Endodermal cell (in vitro differentiated cells): ENCODE measurements around the gene TMC4. TPM values are rescaled to one million over a fixed set of nuclear protein-coding genes. Genes with fewer than 3 reads are reported as not detected.
A peak's percentile ranks its signal among the peaks of the same experiment; 100 is the strongest.

ENCODE experiments used
- DNase-seq: peaks from one replicate; pipeline ENCODE4 v3.0.0-alpha.2; 2017
- H3K27ac ChIP-seq: 2 replicates; pipeline ENCODE4 v1.5.1; 2013; ENCODE audit warnings: mild to moderate bottlenecking, low read depth, low read length, moderate library complexity
- H3K27me3 ChIP-seq: 2 replicates; pipeline ENCODE4 v1.6.1; 2013; ENCODE audit warnings: mild to moderate bottlenecking, low read length, moderate library complexity; ENCODE audit not compliant: insufficient read depth, control insufficient read depth, poor library complexity, severe bottlenecking
- H3K36me3 ChIP-seq: 2 replicates; pipeline ENCODE4 v1.7.0; 2013; ENCODE audit warnings: mild to moderate bottlenecking, low read length, moderate library complexity; ENCODE audit not compliant: control insufficient read depth, insufficient read depth
- H3K4me1 ChIP-seq: one replicate; pipeline ENCODE4 v1.7.0; 2013; ENCODE audit warnings: low read length; ENCODE audit not compliant: control insufficient read depth, insufficient read depth
- H3K4me3 ChIP-seq: 2 replicates; pipeline ENCODE4 v1.5.1; 2013; ENCODE audit warnings: mild to moderate bottlenecking, low read length, moderate library complexity
- H3K9ac ChIP-seq: 2 replicates; pipeline ENCODE4 v1.6.1; 2013; ENCODE audit warnings: mild to moderate bottlenecking, low read length, moderate library complexity; ENCODE audit not compliant: poor library complexity, severe bottlenecking; ENCODE audit errors: extremely low read depth
- H3K9me3 ChIP-seq: 2 replicates; pipeline ENCODE4 v1.6.1; 2013; ENCODE audit warnings: mild to moderate bottlenecking, low read length, moderate library complexity; ENCODE audit not compliant: control insufficient read depth
- H3K27ac Mint-ChIP-seq: 2 replicates; pipeline ENCODE4 v1.8.0; 2020; ENCODE audit warnings: mixed read lengths
- H3K27me3 Mint-ChIP-seq: 2 replicates; pipeline ENCODE4 v1.8.0; 2021; ENCODE audit warnings: mild to moderate bottlenecking, mixed read lengths; ENCODE audit not compliant: insufficient read depth
- H3K36me3 Mint-ChIP-seq: 2 replicates; pipeline ENCODE4 v1.8.0; 2020; ENCODE audit warnings: low read depth, mixed read lengths
- H3K4me1 Mint-ChIP-seq: 2 replicates; pipeline ENCODE4 v1.8.0; 2020; ENCODE audit warnings: mixed read lengths
- H3K4me3 Mint-ChIP-seq: 2 replicates; pipeline ENCODE4 v1.8.0; 2020; ENCODE audit warnings: mild to moderate bottlenecking, moderate library complexity, mixed read lengths
- H3K9me3 Mint-ChIP-seq: 2 replicates; pipeline ENCODE4 v1.8.0; 2020; ENCODE audit warnings: mild to moderate bottlenecking, mixed read lengths
- CTCF ChIP-seq: fragments of 200-600 bp; sonication (generic); conservative IDR thresholded peaks from 2 replicates; pipeline ENCODE4 v1.5.0; 2021; ENCODE audit warnings: antibody characterized with exemption, mild to moderate bottlenecking
- WGBS, 2 experiments: methylation state at CpG; one replicate each; pipeline versions ENCODE4 v1.1.5 to v1.1.7; 2013; ENCODE audit warnings: missing lambda C conversion rate in 2 of 2, mixed read lengths in 1 of 2; ENCODE audit not compliant: insufficient coverage in 1 of 2, insufficient read length in 1 of 2; 5-methylcytosine and 5-hydroxymethylcytosine counted together
- total RNA-seq, 2 donors: library from RNA; stranded (reverse); fragmentation: NEBNext Ultra II Directional in 1 of 2; extraction: Animal tissue kit (Norgen Biotek cat#: 25700) in 1 of 2; gene quantifications; 2 replicates in 1 of 2; 3 replicates in 1 of 2; pipeline ENCODE4 v1.2.1, GENCODE V29; 2021

Gene TMC4
- total RNA-seq, 2 donors from 2014 or later: 32.7 to 46.6 TPM

GRCh38 chr19:54169149-54169740 is 3.7 kb downstream of the TMC4 start:
- H3K27ac ChIP-seq: no peak overlapping the region
- H3K4me1 Mint-ChIP-seq: no peaks in the 10 kb centered on the region
- H3K4me1 ChIP-seq: no peaks in the 10 kb centered on the region
- H3K9ac ChIP-seq: no peak overlapping the region
- H3K36me3 ChIP-seq: no peaks in the 10 kb centered on the region
- TF ChIP-seq CTCF: no peak
- no peaks in the 10 kb centered on the region for H3K36me3 Mint-ChIP-seq
- no peak overlapping the region for H3K27ac Mint-ChIP-seq
- no peaks in the 10 kb centered on the region for H3K9me3 ChIP-seq
- H3K27me3 Mint-ChIP-seq: peaks cover 10% of the 10 kb centered on the region
- H3K27me3 ChIP-seq: no peaks in the 10 kb centered on the region
- H3K9me3 Mint-ChIP-seq: peaks cover 3% of the 10 kb centered on the region
- 92% methylated on average over 6 to 21 of the region's 21 CpGs for WGBS, 2 experiments
- H3K4me3 Mint-ChIP-seq: no peak overlapping the region
- no peak overlapping the region for H3K4me3 ChIP-seq
- DNase-seq: no peak

DNA sequence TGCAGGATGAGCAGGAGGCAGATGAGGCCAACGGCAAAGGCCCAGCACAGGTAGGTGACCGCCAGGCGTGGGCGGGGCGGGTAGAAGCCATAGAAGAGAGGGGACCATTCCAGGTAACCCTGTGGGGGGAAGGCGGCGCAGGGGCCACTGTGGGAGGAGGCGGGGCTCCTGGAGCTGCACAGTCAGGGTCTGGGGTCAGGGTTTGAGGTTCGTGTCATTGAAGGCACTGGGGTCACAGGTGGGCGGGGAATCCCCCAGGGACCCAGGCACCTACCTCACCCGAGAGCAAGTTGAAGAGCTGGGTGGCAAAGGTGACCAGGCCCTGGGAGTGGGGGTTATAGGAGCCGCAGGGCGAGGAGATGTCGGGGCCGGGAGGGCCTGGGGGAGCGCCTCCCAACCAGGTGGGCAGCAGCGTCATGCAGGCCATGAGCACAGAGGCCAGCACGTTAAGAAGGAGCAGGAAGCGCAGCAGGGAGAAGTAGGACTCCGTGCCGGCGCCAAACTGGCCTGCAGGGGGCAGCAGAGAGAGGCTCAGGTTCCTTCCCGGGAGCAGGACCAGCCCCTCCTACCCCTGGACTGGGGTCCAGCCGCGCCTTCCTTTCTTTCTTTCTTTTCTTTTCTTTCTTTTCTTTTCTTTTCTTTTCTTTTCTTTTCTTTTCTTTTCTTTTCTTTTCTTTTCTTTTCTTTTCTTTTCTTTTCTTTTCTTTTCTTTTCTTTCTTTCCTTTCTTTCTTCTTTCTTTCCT is 4.6 kb downstream of the TMC4 start:
- Histone ChIP-seq H3K27ac (no peak overlapping the region), H3K4me1 (no peaks in the 10 kb centered on the region), H3K27me3 (no peaks in the 10 kb centered on the region), H3K9me3 (no peaks in the 10 kb centered on the region), H3K9ac (no peak overlapping the region), H3K36me3 (no peaks in the 10 kb centered on the region), H3K4me3 (no peak overlapping the region)
- H3K27ac Mint-ChIP-seq: no peak overlapping the region
- TF ChIP-seq CTCF: peak; percentile 87
- no peaks in the 10 kb centered on the region for H3K36me3 Mint-ChIP-seq
- DNase-seq: peak; percentile 99
- no peak overlapping the region for H3K4me3 Mint-ChIP-seq
- H3K9me3 Mint-ChIP-seq: peaks cover 3% of the 10 kb centered on the region
- H3K4me1 Mint-ChIP-seq: no peaks in the 10 kb centered on the region
- peaks cover 17% of the 10 kb centered on the region for H3K27me3 Mint-ChIP-seq
- 9 to 38% methylated on average over 14 to 25 of the region's 25 CpGs for WGBS, 2 experiments

GRCh38 chr19:54165222-54165621 is 7.7 kb downstream of the TMC4 start:
- DNase-seq: no peak
- H3K36me3 Mint-ChIP-seq: peaks cover 2% of the 10 kb centered on the region
- peaks cover 3% of the 10 kb centered on the region for H3K9me3 Mint-ChIP-seq
- H3K27ac Mint-ChIP-seq: no peak overlapping the region
- 93% methylated on average over 22 to 25 of the region's 25 CpGs for WGBS, 2 experiments
- no peaks in the 10 kb centered on the region for H3K4me1 ChIP-seq
- no peak overlapping the region for H3K9ac ChIP-seq
- H3K27me3 ChIP-seq: no peaks in the 10 kb centered on the region
- no peak overlapping the region for H3K4me3 Mint-ChIP-seq
- H3K27me3 Mint-ChIP-seq: peaks cover 28% of the 10 kb centered on the region
- H3K4me1 Mint-ChIP-seq: peaks cover 7% of the 10 kb centered on the region
- H3K9me3 ChIP-seq: no peaks in the 10 kb centered on the region
- H3K36me3 ChIP-seq: no peaks in the 10 kb centered on the region
- no peak for TF ChIP-seq CTCF
- no peak overlapping the region for H3K4me3 ChIP-seq
- H3K27ac ChIP-seq: no peak overlapping the region
